ENCODE measurements around the gene STX2.

DNA sequence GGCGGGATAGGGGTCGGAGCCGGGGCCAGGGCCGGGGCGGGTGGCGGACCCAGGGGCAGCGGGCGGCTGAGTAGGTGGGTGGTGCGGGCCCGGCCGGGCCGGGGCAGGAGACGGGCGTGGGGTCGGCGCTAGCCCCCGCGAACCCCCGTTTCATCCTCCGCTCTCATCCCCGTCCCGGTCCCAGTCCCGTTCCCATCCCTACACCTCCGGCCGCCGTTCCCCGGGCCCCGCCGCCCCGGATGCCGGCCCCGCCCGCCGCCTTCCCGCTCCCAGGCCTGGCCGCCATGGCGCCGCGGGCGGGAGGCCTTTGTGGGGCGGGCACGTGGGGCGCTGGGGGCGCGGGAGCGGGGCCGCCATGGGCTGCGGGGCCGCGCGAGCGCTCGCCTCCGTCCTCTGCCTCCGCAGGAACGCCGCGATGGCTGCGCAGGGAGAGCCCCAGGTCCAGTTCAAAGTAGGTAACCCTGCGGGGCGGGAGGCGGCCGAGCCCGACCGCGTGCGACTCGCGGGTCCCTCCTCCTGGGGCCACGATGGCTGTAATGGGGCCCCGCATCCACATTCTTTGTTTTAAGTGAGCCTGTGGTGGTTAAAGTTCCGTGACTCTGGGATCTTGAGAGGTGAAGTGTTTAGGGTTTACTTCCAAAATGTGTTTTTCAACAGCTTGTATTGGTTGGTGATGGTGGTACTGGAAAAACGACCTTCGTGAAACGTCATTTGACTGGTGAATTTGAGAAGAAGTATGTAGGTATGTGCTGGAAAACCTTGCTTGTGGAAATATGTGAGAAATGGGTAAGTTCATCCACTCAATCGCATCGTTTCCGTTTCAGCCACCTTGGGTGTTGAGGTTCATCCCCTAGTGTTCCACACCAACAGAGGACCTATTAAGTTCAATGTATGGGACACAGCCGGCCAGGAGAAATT is 33.4 kb upstream of the STX2 start:
- TF ChIP-seq, protein P1, sequence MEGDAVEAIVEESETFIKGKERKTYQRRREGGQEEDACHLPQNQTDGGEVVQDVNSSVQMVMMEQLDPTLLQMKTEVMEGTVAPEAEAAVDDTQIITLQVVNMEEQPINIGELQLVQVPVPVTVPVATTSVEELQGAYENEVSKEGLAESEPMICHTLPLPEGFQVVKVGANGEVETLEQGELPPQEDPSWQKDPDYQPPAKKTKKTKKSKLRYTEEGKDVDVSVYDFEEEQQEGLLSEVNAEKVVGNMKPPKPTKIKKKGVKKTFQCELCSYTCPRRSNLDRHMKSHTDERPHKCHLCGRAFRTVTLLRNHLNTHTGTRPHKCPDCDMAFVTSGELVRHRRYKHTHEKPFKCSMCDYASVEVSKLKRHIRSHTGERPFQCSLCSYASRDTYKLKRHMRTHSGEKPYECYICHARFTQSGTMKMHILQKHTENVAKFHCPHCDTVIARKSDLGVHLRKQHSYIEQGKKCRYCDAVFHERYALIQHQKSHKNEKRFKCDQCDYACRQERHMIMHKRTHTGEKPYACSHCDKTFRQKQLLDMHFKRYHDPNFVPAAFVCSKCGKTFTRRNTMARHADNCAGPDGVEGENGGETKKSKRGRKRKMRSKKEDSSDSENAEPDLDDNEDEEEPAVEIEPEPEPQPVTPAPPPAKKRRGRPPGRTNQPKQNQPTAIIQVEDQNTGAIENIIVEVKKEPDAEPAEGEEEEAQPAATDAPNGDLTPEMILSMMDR (IDR thresholded peaks at IDR 0.05): no peak
- TF ChIP-seq POLR2A (IDR thresholded peaks at IDR 0.05): no peak
